H1 (cell line): ENCODE data around the gene TOP2A. TPM values are rescaled to one million over a fixed set of nuclear protein-coding genes. Genes with fewer than 3 reads are reported as not detected.
A peak's percentile ranks its signal among the peaks of the same experiment; 100 is the strongest.

Source experiments
- ATF3 ChIP-seq: IDR thresholded peaks from 2 replicates; pipeline ENCODE4 v1.6.1; 2011; ENCODE audit warnings: low read depth, mild to moderate bottlenecking, low read length; ENCODE audit not compliant: insufficient read depth
- CBX5 ChIP-seq: fragments of 300-800, 300-1000 bp; sonication (generic); IDR thresholded peaks from 2 replicates; pipeline ENCODE4 v1.7.1; 2016; ENCODE audit warnings: antibody characterized with exemption, low read length, low read depth
- E2F6 ChIP-seq: IDR thresholded peaks from 2 replicates; pipeline ENCODE4 v1.6.1; 2012; ENCODE audit warnings: inconsistent platforms
- FOSL1 ChIP-seq: IDR thresholded peaks from 2 replicates; pipeline ENCODE4 v1.6.1; 2011; ENCODE audit warnings: mild to moderate bottlenecking, low read depth, low read length, moderate library complexity; ENCODE audit not compliant: insufficient read depth
- GTF2F1 ChIP-seq: IDR thresholded peaks from 2 replicates; pipeline ENCODE4 v1.6.1; 2012; ENCODE audit warnings: low read depth, low read length, improper control_type of control experiment, borderline replicate concordance
- HDAC6 ChIP-seq: IDR thresholded peaks from one replicate; pipeline ENCODE4 v1.7.1; 2012; ENCODE audit warnings: low read depth, mild to moderate bottlenecking, inconsistent platforms, low read length, moderate library complexity
- JUN ChIP-seq: IDR thresholded peaks from 2 replicates; pipeline ENCODE4 v1.6.1; 2011; ENCODE audit warnings: low read depth, mild to moderate bottlenecking, improper control_type of control experiment, low read length
- KDM1A ChIP-seq: fragments of 200-600, 300-600 bp; sonication (generic); IDR thresholded peaks from 2 replicates; pipeline ENCODE4 v1.7.1; 2016; ENCODE audit warnings: mild to moderate bottlenecking, low read length, borderline replicate concordance
- POLR2A ChIP-seq, 2 experiments: IDR thresholded peaks; 1 replicate in 1 of 2; 2 replicates in 1 of 2; pipeline ENCODE4 v1.6.1; 2011; ENCODE audit warnings: low read depth in 2 of 2, low read length in 2 of 2, mild to moderate bottlenecking in 2 of 2; ENCODE audit errors: control extremely low read depth in 1 of 2
- POLR2AphosphoS5 ChIP-seq: IDR thresholded peaks from 2 replicates; pipeline ENCODE4 v1.6.1; 2011; ENCODE audit warnings: low read depth, low read length
- POU5F1 ChIP-seq: IDR thresholded peaks from 2 replicates; pipeline ENCODE4 v1.6.1; 2011; ENCODE audit warnings: low read depth, mild to moderate bottlenecking, low read length, moderate library complexity
- RBBP5 ChIP-seq: IDR thresholded peaks from 2 replicates; pipeline ENCODE4 v1.7.1; 2012; ENCODE audit warnings: low read depth, mild to moderate bottlenecking, inconsistent platforms, low read length, moderate library complexity, borderline replicate concordance
- RFX5 ChIP-seq: IDR thresholded peaks from 2 replicates; pipeline ENCODE4 v1.6.1; 2011; ENCODE audit warnings: low read depth, low read length, improper control_type of control experiment, borderline replicate concordance
- RNF2 ChIP-seq: fragments of 200-900, 300-1000 bp; sonication (generic); IDR thresholded peaks from 2 replicates; pipeline ENCODE4 v1.7.1; 2016; ENCODE audit warnings: borderline replicate concordance, low read depth, mild to moderate bottlenecking, antibody characterized with exemption, low read length; ENCODE audit not compliant: poor library complexity, severe bottlenecking; ENCODE audit errors: missing control alignments
- SRF ChIP-seq: IDR thresholded peaks from 2 replicates; pipeline ENCODE4 v1.6.1; 2011; ENCODE audit warnings: mild to moderate bottlenecking, low read depth, low read length, moderate library complexity
- SUZ12 ChIP-seq: fragments of 200-600 bp; sonication (generic); IDR thresholded peaks from 2 replicates; pipeline ENCODE4 v1.6.1; 2012; ENCODE audit warnings: mild to moderate bottlenecking, inconsistent platforms, low read length, moderate library complexity, mixed read lengths
- TCF12 ChIP-seq: IDR thresholded peaks from 2 replicates; pipeline ENCODE4 v1.6.1; 2011; ENCODE audit warnings: low read depth, mild to moderate bottlenecking, low read length
- YY1 ChIP-seq: IDR thresholded peaks from 2 replicates; pipeline ENCODE4 v1.6.1; 2011; ENCODE audit warnings: low read depth, mild to moderate bottlenecking, low read length
- polyA plus RNA-seq, 7 experiments: library from polyadenylated mRNA; depleted of rRNA in 3 of 7; stranded (reverse) in 5 of 7; unstranded in 2 of 7; fragments of >200 nt in 5 of 7; fragments of 200-250 nt in 2 of 7; gene quantifications; 1 replicate in 5 of 7; 2 replicates in 1 of 7; 4 replicates in 1 of 7; pipeline versions ENCODE4 v1.2.1 to v1.2.3, GENCODE V29; 2011 to 2013; ENCODE audit warnings: missing spikeins in 2 of 7, mixed read lengths in 2 of 7
- total RNA-seq: library from RNA; stranded (reverse); fragmentation: NEBNext Ultra II Directional; extraction: Animal tissue kit (Norgen Biotek cat#: 25700); gene quantifications from 2 replicates; pipeline ENCODE4 v1.2.1, GENCODE V29; 2021
- TF ChIP-seq, protein P1 (sequence below): IDR thresholded peaks from 2 replicates; pipeline ENCODE4 v1.6.1; 2012; ENCODE audit warnings: low read length, inconsistent platforms

Gene TOP2A
- total and polyA plus RNA-seq, 2 of the 8 experiments (the other 6 are each of a cell fraction or from before 2014, with no cell fraction given): 83.1 to 291 TPM

DNA sequence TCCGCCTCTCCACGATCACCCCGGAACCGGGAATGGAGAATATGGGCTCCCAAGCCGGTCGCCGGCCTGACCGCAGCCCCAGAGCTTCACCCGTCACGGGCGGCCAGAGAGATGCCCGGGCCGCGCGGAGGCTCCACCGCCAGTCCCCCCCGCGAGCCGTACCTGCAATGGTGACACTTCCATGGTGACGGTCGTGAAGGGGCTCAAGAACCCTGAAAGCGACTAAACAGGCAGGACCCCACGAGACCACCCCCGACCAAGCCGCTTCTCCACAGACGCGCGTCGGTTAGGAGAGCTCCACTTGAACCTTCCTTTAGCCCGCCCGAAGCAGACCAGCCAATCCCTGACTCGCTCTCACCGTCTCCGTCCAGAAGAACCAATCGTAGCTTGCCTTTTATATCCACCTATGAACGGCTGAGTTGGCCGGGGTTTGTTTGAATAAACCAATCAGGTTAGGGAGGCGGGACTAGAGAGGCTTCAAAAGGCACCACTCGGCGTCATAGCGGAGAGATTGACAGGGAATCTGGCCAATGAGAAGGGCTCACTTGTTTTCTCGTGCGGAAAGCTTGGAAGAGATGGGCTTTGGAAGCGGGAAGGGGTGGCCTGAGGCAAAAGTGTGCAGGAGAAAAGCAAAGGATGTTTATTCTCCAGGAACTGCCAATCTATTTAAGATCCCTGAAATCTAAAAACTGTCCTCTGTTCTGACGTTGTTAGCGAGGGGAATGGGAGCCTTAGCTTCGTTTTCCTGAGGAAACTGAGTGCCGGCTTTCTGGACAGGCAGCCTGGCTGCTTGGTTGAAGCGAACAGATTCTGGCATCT, at the start of gene TOP2A (continued):
- TF ChIP-seq E2F6 (peak; percentile 76; the same call in 1 of the 2 replicates), CBX5 (no peak), ATF3 (no peak), JUN (no peak), FOSL1 (no peak), KDM1A (no peak), POU5F1 (no peak), RFX5 (no peak), RBBP5 (peak; percentile 44; the same call in 1 of the 2 replicates), SUZ12 (no peak), YY1 (no peak), POLR2AphosphoS5 (no peak; the same call in 1 of the 2 replicates), RNF2 (no peak), POLR2A (IDR thresholded peaks at IDR 0.05; ENCODE audit: control extremely low read depth in 1 of 2, low read depth in 2 of 2, low read length in 2 of 2) (0 out of 3 replicates have a peak, but pooled peaks of 1 of the 2 experiments have one; percentile 53), HDAC6 (no peak), SRF (no peak), TCF12 (no peak), GTF2F1 (no peak)
- TF ChIP-seq, protein P1, sequence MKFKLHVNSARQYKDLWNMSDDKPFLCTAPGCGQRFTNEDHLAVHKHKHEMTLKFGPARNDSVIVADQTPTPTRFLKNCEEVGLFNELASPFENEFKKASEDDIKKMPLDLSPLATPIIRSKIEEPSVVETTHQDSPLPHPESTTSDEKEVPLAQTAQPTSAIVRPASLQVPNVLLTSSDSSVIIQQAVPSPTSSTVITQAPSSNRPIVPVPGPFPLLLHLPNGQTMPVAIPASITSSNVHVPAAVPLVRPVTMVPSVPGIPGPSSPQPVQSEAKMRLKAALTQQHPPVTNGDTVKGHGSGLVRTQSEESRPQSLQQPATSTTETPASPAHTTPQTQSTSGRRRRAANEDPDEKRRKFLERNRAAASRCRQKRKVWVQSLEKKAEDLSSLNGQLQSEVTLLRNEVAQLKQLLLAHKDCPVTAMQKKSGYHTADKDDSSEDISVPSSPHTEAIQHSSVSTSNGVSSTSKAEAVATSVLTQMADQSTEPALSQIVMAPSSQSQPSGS: no peak
